ENCODE data around the gene NRCAM.

The NRCAM gene

GRCh38 chr7:108134486-108134885 is 321.8 kb downstream of the NRCAM start:
- TF ChIP-seq, protein P1, sequence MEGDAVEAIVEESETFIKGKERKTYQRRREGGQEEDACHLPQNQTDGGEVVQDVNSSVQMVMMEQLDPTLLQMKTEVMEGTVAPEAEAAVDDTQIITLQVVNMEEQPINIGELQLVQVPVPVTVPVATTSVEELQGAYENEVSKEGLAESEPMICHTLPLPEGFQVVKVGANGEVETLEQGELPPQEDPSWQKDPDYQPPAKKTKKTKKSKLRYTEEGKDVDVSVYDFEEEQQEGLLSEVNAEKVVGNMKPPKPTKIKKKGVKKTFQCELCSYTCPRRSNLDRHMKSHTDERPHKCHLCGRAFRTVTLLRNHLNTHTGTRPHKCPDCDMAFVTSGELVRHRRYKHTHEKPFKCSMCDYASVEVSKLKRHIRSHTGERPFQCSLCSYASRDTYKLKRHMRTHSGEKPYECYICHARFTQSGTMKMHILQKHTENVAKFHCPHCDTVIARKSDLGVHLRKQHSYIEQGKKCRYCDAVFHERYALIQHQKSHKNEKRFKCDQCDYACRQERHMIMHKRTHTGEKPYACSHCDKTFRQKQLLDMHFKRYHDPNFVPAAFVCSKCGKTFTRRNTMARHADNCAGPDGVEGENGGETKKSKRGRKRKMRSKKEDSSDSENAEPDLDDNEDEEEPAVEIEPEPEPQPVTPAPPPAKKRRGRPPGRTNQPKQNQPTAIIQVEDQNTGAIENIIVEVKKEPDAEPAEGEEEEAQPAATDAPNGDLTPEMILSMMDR (IDR thresholded peaks at IDR 0.05; ENCODE audit: low read length, missing control alignments): no peak
- H3K4me3 ChIP-seq (replicated peaks; ENCODE audit: low read depth, low read length): no peak overlapping the region
- no peak for DNase-seq (ENCODE audit: low read depth)

DNA sequence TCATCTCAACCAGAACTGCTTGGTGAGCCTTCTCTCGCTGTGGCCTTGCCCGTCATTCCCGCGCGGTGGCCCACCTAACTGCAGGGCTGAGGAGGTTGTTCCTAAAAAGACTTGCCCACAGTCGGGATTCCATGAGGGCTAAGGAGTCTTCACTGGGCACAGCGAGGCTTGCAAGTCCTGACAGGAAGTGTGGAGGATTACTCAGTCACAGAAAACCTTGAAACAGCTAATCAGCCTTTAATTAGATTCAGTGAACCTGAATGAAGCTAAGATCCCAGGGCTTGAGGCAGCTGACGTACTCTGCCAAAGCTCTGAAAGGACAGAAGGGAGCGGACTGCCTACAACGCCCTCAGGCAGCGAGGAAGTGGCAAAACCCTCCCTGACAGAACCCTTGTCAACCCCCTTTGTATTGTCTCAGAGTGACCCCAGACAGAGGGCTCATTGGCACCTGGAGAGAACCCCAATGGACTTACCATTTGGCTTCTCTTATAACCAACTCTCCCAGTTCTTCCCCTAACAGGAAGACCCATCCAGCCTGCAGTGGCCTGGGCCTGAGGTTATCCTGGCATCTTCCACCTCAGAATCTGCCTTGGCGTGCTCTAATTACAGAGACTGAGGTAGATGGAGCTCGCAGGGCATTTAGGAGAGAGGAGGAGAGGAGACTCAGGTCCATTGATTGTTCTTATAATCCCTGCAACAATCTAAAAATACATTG is 323.5 kb downstream of the NRCAM start:
- H3K4me3 ChIP-seq (replicated peaks; ENCODE audit: low read depth, low read length): no peak overlapping the region
- TF ChIP-seq, protein P1 (IDR thresholded peaks at IDR 0.05; ENCODE audit: low read length, missing control alignments): no peak
- DNase-seq (ENCODE audit: low read depth): no peak

GRCh38 chr7:108130261-108130660 is 326.0 kb downstream of the NRCAM start, which contains the start of gene LAMB4:
TSS of gene LAMB4 (minus strand) at chr7:108130361. CDS start at chr7:108123164, 7,197 bp downstream.
- DNase-seq (ENCODE audit: low read depth): no peak
- TF ChIP-seq, protein P1 (IDR thresholded peaks at IDR 0.05; ENCODE audit: low read length, missing control alignments): no peak
- H3K4me3 ChIP-seq (replicated peaks; ENCODE audit: low read depth, low read length): no peak within 1 kb of the TSS

- TF ChIP-seq, protein P1 (IDR thresholded peaks at IDR 0.05; ENCODE audit: low read length, missing control alignments): no peak
- H3K4me3 ChIP-seq (replicated peaks; ENCODE audit: low read depth, low read length): no peak overlapping the region
- no peak for DNase-seq (ENCODE audit: low read depth)
Observed at GRCh38 chr7:108129018-108129965, 326.9 kb downstream of the NRCAM start.

- TF ChIP-seq, protein P1 (IDR thresholded peaks at IDR 0.05; ENCODE audit: low read length, missing control alignments): no peak
- no peak overlapping the region for H3K4me3 ChIP-seq (replicated peaks; ENCODE audit: low read depth, low read length)
Observed at GRCh38 chr7:108128514-108128913, 327.7 kb downstream of the NRCAM start.

DNA sequence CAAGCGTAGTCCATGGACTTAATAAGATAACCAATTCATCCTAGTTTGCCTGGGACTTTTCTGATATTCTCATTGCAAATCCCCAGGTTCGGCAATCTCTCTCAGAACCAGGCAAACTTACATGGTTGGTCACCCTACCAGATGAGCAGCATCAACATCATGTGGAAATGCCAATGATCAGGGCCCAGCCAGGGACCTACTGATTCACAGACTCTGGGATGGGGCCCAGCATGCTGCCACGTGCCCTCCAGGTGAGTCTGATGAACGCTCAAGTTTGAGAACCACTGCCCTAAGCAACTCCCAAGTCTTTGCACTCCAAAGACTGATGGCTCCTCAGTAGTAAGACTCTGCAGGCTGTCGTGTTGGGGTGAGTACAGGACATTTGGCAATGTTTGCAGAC is 328.8 kb downstream of the NRCAM start:
- TF ChIP-seq, protein P1 (IDR thresholded peaks at IDR 0.05; ENCODE audit: low read length, missing control alignments): no peak
- DNase-seq (ENCODE audit: low read depth): no peak
- no peak overlapping the region for H3K4me3 ChIP-seq (replicated peaks; ENCODE audit: low read depth, low read length)

More at GRCh38 chr7:108128514-108128913, 327.7 kb downstream of the NRCAM start:
- DNase-seq (ENCODE audit: low read depth): no peak

Measured in fibroblast of pulmonary artery (primary cell).